ENCODE data around the gene CLMN.

The CLMN gene

GRCh38 chr14:95264271-95264973, 55.3 kb downstream of the CLMN start:
- Histone ChIP-seq H3K36me3 (ENCODE audit: insufficient read depth, low read length) (no peaks in the 10 kb centered on the region), H3K9me3 (ENCODE audit: low read depth, low read length) (no peaks in the 10 kb centered on the region), H3K4me3 (no peak overlapping the region), H3K9ac (ENCODE audit: insufficient read length) (no peak overlapping the region), H3K27ac (no peak overlapping the region)
- TF ChIP-seq POLR2AphosphoS5 (IDR thresholded peaks at IDR 0.05; ENCODE audit: borderline replicate concordance, low read depth, low read length) (no peak), EZH2 (IDR thresholded peaks at IDR 0.05) (no peak), FOXP2 (optimal IDR thresholded peaks at IDR 0.05; ENCODE audit: control extremely low read depth, extremely low read length, insufficient read depth) (no peak)
- DNase-seq (ENCODE audit: low read depth, low spot score): no peak

- no peak overlapping the region for H3K27ac ChIP-seq
- H3K9me3 ChIP-seq (ENCODE audit: low read depth, low read length): no peaks in the 10 kb centered on the region
- no peaks in the 10 kb centered on the region for H3K36me3 ChIP-seq (ENCODE audit: insufficient read depth, low read length)
- H3K4me3 ChIP-seq: no peak overlapping the region
- H3K9ac ChIP-seq (ENCODE audit: insufficient read length): no peak overlapping the region
- no peak for TF ChIP-seq FOXP2 (optimal IDR thresholded peaks at IDR 0.05; ENCODE audit: control extremely low read depth, extremely low read length, insufficient read depth)
- no peak for TF ChIP-seq EZH2 (IDR thresholded peaks at IDR 0.05)
- no peak for TF ChIP-seq POLR2AphosphoS5 (IDR thresholded peaks at IDR 0.05; ENCODE audit: borderline replicate concordance, low read depth, low read length)
- DNase-seq (ENCODE audit: low read depth, low spot score): no peak
Observed at GRCh38 chr14:95263527-95264231, 56.0 kb downstream of the CLMN start.

- TF ChIP-seq EZH2 (IDR thresholded peaks at IDR 0.05) (no peak), POLR2AphosphoS5 (IDR thresholded peaks at IDR 0.05; ENCODE audit: borderline replicate concordance, low read depth, low read length) (no peak), FOXP2 (optimal IDR thresholded peaks at IDR 0.05; ENCODE audit: control extremely low read depth, extremely low read length, insufficient read depth) (no peak)
Observed at GRCh38 chr14:95262511-95262891, 57.2 kb downstream of the CLMN start.

GRCh38 chr14:95261616-95262510, 57.8 kb downstream of the CLMN start:
- Histone ChIP-seq H3K27ac (peak overlapping the region; percentile 50; the same call in 1 of the 2 replicates), H3K9ac (ENCODE audit: insufficient read length) (no peak overlapping the region), H3K36me3 (ENCODE audit: insufficient read depth, low read length) (no peaks in the 10 kb centered on the region), H3K4me3 (no peak overlapping the region), H3K9me3 (ENCODE audit: low read depth, low read length) (no peaks in the 10 kb centered on the region)
- TF ChIP-seq EZH2 (IDR thresholded peaks at IDR 0.05) (no peak), POLR2AphosphoS5 (IDR thresholded peaks at IDR 0.05; ENCODE audit: borderline replicate concordance, low read depth, low read length) (no peak), FOXP2 (optimal IDR thresholded peaks at IDR 0.05; ENCODE audit: control extremely low read depth, extremely low read length, insufficient read depth) (no peak)
- no peak for DNase-seq (ENCODE audit: low read depth, low spot score)

More at GRCh38 chr14:95262511-95262891, 57.2 kb downstream of the CLMN start:
- H3K36me3 ChIP-seq (ENCODE audit: insufficient read depth, low read length): no peaks in the 10 kb centered on the region
- H3K27ac ChIP-seq: no peak overlapping the region
- H3K4me3 ChIP-seq: no peak overlapping the region
- H3K9ac ChIP-seq (ENCODE audit: insufficient read length): no peak overlapping the region
- no peaks in the 10 kb centered on the region for H3K9me3 ChIP-seq (ENCODE audit: low read depth, low read length)
- DNase-seq (ENCODE audit: low read depth, low spot score): no peak

GRCh38 chr14:95260537-95261361, 59.0 kb downstream of the CLMN start:
- TF ChIP-seq POLR2AphosphoS5 (IDR thresholded peaks at IDR 0.05; ENCODE audit: borderline replicate concordance, low read depth, low read length) (no peak), FOXP2 (optimal IDR thresholded peaks at IDR 0.05; ENCODE audit: control extremely low read depth, extremely low read length, insufficient read depth) (no peak), EZH2 (IDR thresholded peaks at IDR 0.05) (no peak)
- DNase-seq (ENCODE audit: low read depth, low spot score): no peak
- Histone ChIP-seq H3K36me3 (ENCODE audit: insufficient read depth, low read length) (no peaks in the 10 kb centered on the region), H3K9me3 (ENCODE audit: low read depth, low read length) (no peaks in the 10 kb centered on the region), H3K9ac (ENCODE audit: insufficient read length) (no peak overlapping the region), H3K4me3 (no peak overlapping the region), H3K27ac (peak overlapping the region; percentile 50)

- peak overlapping the region; percentile 68 for H3K27ac ChIP-seq
- TF ChIP-seq FOXP2 (optimal IDR thresholded peaks at IDR 0.05; ENCODE audit: control extremely low read depth, extremely low read length, insufficient read depth) (peak; percentile 44), POLR2AphosphoS5 (IDR thresholded peaks at IDR 0.05; ENCODE audit: borderline replicate concordance, low read depth, low read length) (no peak), EZH2 (IDR thresholded peaks at IDR 0.05) (no peak)
- peak overlapping the region; percentile 51 for H3K4me3 ChIP-seq
- no peak for DNase-seq (ENCODE audit: low read depth, low spot score)
- H3K9me3 ChIP-seq (ENCODE audit: low read depth, low read length): no peaks in the 10 kb centered on the region
- no peaks in the 10 kb centered on the region for H3K36me3 ChIP-seq (ENCODE audit: insufficient read depth, low read length)
- H3K9ac ChIP-seq (ENCODE audit: insufficient read length): peak overlapping the region; percentile 32
Observed at GRCh38 chr14:95258754-95259593, 60.7 kb downstream of the CLMN start.

- no peak overlapping the region for H3K27ac ChIP-seq
- H3K36me3 ChIP-seq (ENCODE audit: insufficient read depth, low read length): no peaks in the 10 kb centered on the region
- no peaks in the 10 kb centered on the region for H3K9me3 ChIP-seq (ENCODE audit: low read depth, low read length)
- no peak overlapping the region for H3K9ac ChIP-seq (ENCODE audit: insufficient read length)
- no peak for DNase-seq (ENCODE audit: low read depth, low spot score)
- H3K4me3 ChIP-seq: no peak overlapping the region
- TF ChIP-seq FOXP2 (optimal IDR thresholded peaks at IDR 0.05; ENCODE audit: control extremely low read depth, extremely low read length, insufficient read depth) (no peak), POLR2AphosphoS5 (IDR thresholded peaks at IDR 0.05; ENCODE audit: borderline replicate concordance, low read depth, low read length) (no peak), EZH2 (IDR thresholded peaks at IDR 0.05) (no peak)
Observed at GRCh38 chr14:95258156-95258555, 61.6 kb downstream of the CLMN start.
